GM23338 (cell line): ENCODE data around the gene DELE1. TPM values are rescaled to one million over a fixed set of nuclear protein-coding genes. Genes with fewer than 3 reads are reported as not detected.

Experiments used
- ATAC-seq: fragments of 200-7000 bp; cut with Tn5 transposase; 3 replicates; pipeline ENCODE4 v1.9.1; 2020
- DNase-seq: peaks from one replicate; pipeline ENCODE4 v3.0.0-alpha.2; 2015; ENCODE audit warnings: low spot score
- H2AFZ ChIP-seq: fragments of 200-600 bp; sonication (generic); 2 replicates; pipeline ENCODE4 v1.8.0; 2016; ENCODE audit warnings: antibody characterized with exemption, mild to moderate bottlenecking, moderate library complexity
- H3F3A ChIP-seq: fragments of 200-600 bp; sonication (generic); replicated peaks from 2 replicates; pipeline ENCODE4 v1.8.0; 2017; ENCODE audit warnings: antibody characterized with exemption, mixed run types, low read depth
- H3K27ac ChIP-seq: fragments of 200-600 bp; sonication (generic); 2 replicates; pipeline ENCODE4 v1.6.1; 2016; ENCODE audit warnings: low read depth
- H3K27me3 ChIP-seq: fragments of 200-600 bp; sonication (generic); 2 replicates; pipeline ENCODE4 v1.8.0; 2016; ENCODE audit warnings: mild to moderate bottlenecking, mixed run types, moderate library complexity; ENCODE audit not compliant: insufficient read depth
- H3K36me3 ChIP-seq: fragments of 200-600 bp; sonication (generic); 2 replicates; pipeline ENCODE4 v1.8.0; 2016; ENCODE audit warnings: mild to moderate bottlenecking; ENCODE audit not compliant: insufficient read depth
- H3K4me1 ChIP-seq: fragments of 200-600 bp; sonication (generic); 2 replicates; pipeline ENCODE4 v1.8.0; 2016; ENCODE audit warnings: mild to moderate bottlenecking, moderate library complexity; ENCODE audit not compliant: insufficient read depth
- H3K4me2 ChIP-seq: fragments of 200-600 bp; sonication (generic); 2 replicates; pipeline ENCODE4 v1.7.1; 2017; ENCODE audit warnings: mixed run types
- H3K4me3 ChIP-seq: fragments of 200-600 bp; sonication (generic); 2 replicates; pipeline ENCODE4 v1.6.1; 2016; ENCODE audit warnings: mixed run types
- H3K79me2 ChIP-seq: fragments of 200-600 bp; sonication (generic); replicated peaks from 2 replicates; pipeline ENCODE4 v1.8.0; 2017; ENCODE audit warnings: mild to moderate bottlenecking; ENCODE audit not compliant: insufficient read depth
- H3K9me2 ChIP-seq: fragments of 200-600 bp; sonication (generic); 2 replicates; pipeline ENCODE4 v1.8.0; 2017; ENCODE audit not compliant: insufficient read depth
- H4K20me1 ChIP-seq: fragments of 200-600 bp; sonication (generic); replicated peaks from 2 replicates; pipeline ENCODE4 v1.8.0; 2017; ENCODE audit warnings: mild to moderate bottlenecking; ENCODE audit not compliant: insufficient read depth
- H3K27ac Mint-ChIP-seq: 2 replicates; pipeline ENCODE4 v1.8.0; 2020; ENCODE audit warnings: inconsistent platforms, mild to moderate bottlenecking, moderate library complexity, mixed read lengths
- H3K27me3 Mint-ChIP-seq: 3 replicates; pipeline ENCODE4 v1.8.0; 2022; ENCODE audit warnings: low read depth, mild to moderate bottlenecking, moderate library complexity, mixed read lengths, inconsistent platforms; ENCODE audit not compliant: insufficient read depth, poor library complexity
- H3K36me3 Mint-ChIP-seq: 3 replicates; pipeline ENCODE4 v1.8.0; 2021; ENCODE audit warnings: low read depth, mild to moderate bottlenecking, inconsistent platforms, moderate library complexity, mixed read lengths
- H3K4me1 Mint-ChIP-seq: 3 replicates; pipeline ENCODE4 v1.8.0; 2020; ENCODE audit warnings: mild to moderate bottlenecking, inconsistent platforms, mixed read lengths
- H3K4me3 Mint-ChIP-seq: 3 replicates; pipeline ENCODE4 v1.8.0; 2021; ENCODE audit warnings: moderate library complexity, mild to moderate bottlenecking, inconsistent platforms, mixed read lengths
- H3K9me3 Mint-ChIP-seq: 3 replicates; pipeline ENCODE4 v1.8.0; 2020; ENCODE audit warnings: moderate library complexity, mild to moderate bottlenecking, inconsistent platforms, mixed read lengths
- CREB1 ChIP-seq: fragments of 250-450 bp; sonication (Bioruptor Pico); IDR thresholded peaks from 2 replicates; pipeline ENCODE4 v1.5.0; 2020; ENCODE audit warnings: low read depth, mild to moderate bottlenecking, moderate library complexity
- EZH2 ChIP-seq: fragments of 200-600 bp; sonication (generic); IDR thresholded peaks from one replicate; pipeline ENCODE4 v1.8.0; 2017; ENCODE audit warnings: antibody characterized with exemption, mild to moderate bottlenecking, low read depth; ENCODE audit not compliant: unreplicated experiment
- EZH2phosphoT487 ChIP-seq: fragments of 200-600 bp; sonication (generic); IDR thresholded peaks from one replicate; pipeline ENCODE4 v1.8.1; 2018; ENCODE audit warnings: antibody characterized with exemption; ENCODE audit not compliant: unreplicated experiment
- JUNB ChIP-seq: IDR thresholded peaks from one replicate; pipeline ENCODE4 v1.6.1; 2016; ENCODE audit warnings: antibody characterized with exemption; ENCODE audit not compliant: unreplicated experiment
- NANOG ChIP-seq: IDR thresholded peaks from 2 replicates; pipeline ENCODE4 v1.6.1; 2016; ENCODE audit warnings: antibody characterized with exemption, borderline replicate concordance
- POLR2AphosphoS5 ChIP-seq: IDR thresholded peaks from 2 replicates; pipeline ENCODE4 v1.6.1; 2016; ENCODE audit warnings: antibody characterized with exemption, low read depth
- STAT1 ChIP-seq: IDR thresholded peaks from one replicate; pipeline ENCODE4 v1.6.1; 2016; ENCODE audit warnings: antibody characterized with exemption; ENCODE audit not compliant: unreplicated experiment
- ZNF114 ChIP-seq: fragments of 250-450 bp; sonication (Bioruptor Pico); IDR thresholded peaks from 2 replicates; pipeline ENCODE4 v1.5.0; 2020; ENCODE audit warnings: mild to moderate bottlenecking, moderate library complexity
- ZNF331 ChIP-seq: fragments of 250-450 bp; sonication (Bioruptor Pico); IDR thresholded peaks from 2 replicates; pipeline ENCODE4 v1.5.0; 2020; ENCODE audit warnings: low read depth, mild to moderate bottlenecking, moderate library complexity
- polyA plus RNA-seq: library from polyadenylated mRNA; unstranded; fragments of >200 nt; fragmentation: Nextera tagmentation; extraction: Ambion mirVana; gene quantifications from 2 replicates; pipeline ENCODE4 v1.2.1, GENCODE V29; 2016
- total RNA-seq: library from RNA; depleted of rRNA; stranded (reverse); fragments of >200 nt; shearing (Covaris generic); gene quantifications from 2 replicates; pipeline ENCODE4 v1.2.3, GENCODE V29; 2014
- TF ChIP-seq, protein P1 (sequence below): fragments of 250-450 bp; sonication (Bioruptor Pico); IDR thresholded peaks from 2 replicates; pipeline ENCODE4 v1.5.0; 2020; ENCODE audit warnings: mild to moderate bottlenecking, moderate library complexity
- TF ChIP-seq, protein P2 (sequence below): IDR thresholded peaks from one replicate; pipeline ENCODE4 v1.6.1; 2018; ENCODE audit warnings: antibody characterized with exemption; ENCODE audit not compliant: unreplicated experiment
- TF ChIP-seq, protein P3 (sequence below), 2 experiments: fragments of 200-600 bp in 1 of 2; sonication (generic) in 1 of 2; conservative IDR thresholded peaks; 2 replicates each; pipeline versions ENCODE4 v1.5.1 to v1.6.1; 2016 to 2017; ENCODE audit warnings: antibody characterized with exemption in 2 of 2, low read depth in 2 of 2, mild to moderate bottlenecking in 2 of 2, moderate library complexity in 1 of 2
- TF ChIP-seq, protein P4 (sequence below): IDR thresholded peaks from 2 replicates; pipeline ENCODE4 v1.6.1; 2016; ENCODE audit warnings: antibody characterized with exemption

The DELE1 gene
- total and polyA plus RNA-seq, 2 experiments from 2014 or later: 26.9 to 62.2 TPM

DNA sequence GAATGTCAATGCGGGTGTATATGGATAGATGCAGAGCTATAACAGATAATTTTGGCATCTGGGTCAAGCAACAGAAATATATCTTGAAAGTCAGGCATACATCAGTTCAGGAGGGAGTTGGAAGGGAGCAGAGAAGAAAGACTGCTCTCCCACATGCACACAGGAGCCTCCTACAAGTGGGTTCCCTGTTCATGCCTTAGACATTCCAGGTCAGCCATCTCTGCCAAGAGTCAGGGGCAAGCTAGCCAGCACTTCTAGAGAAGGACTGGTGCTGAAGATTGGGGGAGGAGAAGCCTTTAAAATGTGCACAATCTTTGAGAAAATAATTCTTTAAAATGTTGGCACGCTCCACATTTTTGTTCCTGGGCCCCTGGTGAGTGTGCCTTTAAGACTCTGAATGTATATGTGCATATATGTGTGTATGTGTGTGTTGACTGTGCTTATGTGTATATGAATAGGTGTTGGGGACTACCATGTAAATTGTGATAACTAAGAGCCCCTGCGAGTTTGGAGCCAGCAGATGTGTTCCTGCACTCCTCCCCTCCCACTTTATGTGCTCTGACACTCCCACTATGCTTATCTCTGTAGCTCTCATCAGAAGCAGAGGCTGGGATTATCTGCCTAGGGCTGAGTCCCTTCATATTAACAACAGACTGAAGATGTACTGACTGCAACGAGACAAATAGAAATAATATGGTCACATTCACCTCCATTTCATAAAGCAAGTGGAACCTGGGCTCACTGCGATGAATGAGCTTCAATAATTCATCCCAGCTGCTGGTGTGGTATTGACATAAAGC lies 21.5 kb upstream of the DELE1 start:
- no peak for TF ChIP-seq EZH2
- TF ChIP-seq, protein P1, sequence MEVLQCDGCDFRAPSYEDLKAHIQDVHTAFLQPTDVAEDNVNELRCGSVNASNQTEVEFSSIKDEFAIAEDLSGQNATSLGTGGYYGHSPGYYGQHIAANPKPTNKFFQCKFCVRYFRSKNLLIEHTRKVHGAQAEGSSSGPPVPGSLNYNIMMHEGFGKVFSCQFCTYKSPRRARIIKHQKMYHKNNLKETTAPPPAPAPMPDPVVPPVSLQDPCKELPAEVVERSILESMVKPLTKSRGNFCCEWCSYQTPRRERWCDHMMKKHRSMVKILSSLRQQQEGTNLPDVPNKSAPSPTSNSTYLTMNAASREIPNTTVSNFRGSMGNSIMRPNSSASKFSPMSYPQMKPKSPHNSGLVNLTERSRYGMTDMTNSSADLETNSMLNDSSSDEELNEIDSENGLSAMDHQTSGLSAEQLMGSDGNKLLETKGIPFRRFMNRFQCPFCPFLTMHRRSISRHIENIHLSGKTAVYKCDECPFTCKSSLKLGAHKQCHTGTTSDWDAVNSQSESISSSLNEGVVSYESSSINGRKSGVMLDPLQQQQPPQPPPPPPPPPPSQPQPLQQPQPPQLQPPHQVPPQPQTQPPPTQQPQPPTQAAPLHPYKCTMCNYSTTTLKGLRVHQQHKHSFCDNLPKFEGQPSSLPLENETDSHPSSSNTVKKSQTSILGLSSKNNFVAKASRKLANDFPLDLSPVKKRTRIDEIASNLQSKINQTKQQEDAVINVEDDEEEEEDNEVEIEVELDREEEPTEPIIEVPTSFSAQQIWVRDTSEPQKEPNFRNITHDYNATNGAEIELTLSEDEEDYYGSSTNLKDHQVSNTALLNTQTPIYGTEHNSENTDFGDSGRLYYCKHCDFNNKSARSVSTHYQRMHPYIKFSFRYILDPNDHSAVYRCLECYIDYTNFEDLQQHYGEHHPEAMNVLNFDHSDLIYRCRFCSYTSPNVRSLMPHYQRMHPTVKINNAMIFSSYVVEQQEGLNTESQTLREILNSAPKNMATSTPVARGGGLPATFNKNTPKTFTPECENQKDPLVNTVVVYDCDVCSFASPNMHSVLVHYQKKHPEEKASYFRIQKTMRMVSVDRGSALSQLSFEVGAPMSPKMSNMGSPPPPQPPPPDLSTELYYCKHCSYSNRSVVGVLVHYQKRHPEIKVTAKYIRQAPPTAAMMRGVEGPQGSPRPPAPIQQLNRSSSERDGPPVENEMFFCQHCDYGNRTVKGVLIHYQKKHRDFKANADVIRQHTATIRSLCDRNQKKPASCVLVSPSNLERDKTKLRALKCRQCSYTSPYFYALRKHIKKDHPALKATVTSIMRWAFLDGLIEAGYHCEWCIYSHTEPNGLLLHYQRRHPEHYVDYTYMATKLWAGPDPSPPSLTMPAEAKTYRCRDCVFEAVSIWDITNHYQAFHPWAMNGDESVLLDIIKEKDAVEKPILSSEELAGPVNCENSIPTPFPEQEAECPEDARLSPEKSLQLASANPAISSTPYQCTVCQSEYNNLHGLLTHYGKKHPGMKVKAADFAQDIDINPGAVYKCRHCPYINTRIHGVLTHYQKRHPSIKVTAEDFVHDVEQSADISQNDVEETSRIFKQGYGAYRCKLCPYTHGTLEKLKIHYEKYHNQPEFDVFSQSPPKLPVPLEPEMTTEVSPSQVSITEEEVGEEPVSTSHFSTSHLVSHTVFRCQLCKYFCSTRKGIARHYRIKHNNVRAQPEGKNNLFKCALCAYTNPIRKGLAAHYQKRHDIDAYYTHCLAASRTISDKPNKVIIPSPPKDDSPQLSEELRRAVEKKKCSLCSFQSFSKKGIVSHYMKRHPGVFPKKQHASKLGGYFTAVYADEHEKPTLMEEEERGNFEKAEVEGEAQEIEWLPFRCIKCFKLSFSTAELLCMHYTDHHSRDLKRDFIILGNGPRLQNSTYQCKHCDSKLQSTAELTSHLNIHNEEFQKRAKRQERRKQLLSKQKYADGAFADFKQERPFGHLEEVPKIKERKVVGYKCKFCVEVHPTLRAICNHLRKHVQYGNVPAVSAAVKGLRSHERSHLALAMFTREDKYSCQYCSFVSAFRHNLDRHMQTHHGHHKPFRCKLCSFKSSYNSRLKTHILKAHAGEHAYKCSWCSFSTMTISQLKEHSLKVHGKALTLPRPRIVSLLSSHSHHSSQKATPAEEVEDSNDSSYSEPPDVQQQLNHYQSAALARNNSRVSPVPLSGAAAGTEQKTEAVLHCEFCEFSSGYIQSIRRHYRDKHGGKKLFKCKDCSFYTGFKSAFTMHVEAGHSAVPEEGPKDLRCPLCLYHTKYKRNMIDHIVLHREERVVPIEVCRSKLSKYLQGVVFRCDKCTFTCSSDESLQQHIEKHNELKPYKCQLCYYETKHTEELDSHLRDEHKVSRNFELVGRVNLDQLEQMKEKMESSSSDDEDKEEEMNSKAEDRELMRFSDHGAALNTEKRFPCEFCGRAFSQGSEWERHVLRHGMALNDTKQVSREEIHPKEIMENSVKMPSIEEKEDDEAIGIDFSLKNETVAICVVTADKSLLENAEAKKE: no peak
- TF ChIP-seq NANOG: no peak
- no peak for TF ChIP-seq ZNF331 (CRISPR knock-in tag)
- no peak for TF ChIP-seq CREB1 (CRISPR knock-in tag)
- no peak for TF ChIP-seq ZNF114
- TF ChIP-seq, protein P2, sequence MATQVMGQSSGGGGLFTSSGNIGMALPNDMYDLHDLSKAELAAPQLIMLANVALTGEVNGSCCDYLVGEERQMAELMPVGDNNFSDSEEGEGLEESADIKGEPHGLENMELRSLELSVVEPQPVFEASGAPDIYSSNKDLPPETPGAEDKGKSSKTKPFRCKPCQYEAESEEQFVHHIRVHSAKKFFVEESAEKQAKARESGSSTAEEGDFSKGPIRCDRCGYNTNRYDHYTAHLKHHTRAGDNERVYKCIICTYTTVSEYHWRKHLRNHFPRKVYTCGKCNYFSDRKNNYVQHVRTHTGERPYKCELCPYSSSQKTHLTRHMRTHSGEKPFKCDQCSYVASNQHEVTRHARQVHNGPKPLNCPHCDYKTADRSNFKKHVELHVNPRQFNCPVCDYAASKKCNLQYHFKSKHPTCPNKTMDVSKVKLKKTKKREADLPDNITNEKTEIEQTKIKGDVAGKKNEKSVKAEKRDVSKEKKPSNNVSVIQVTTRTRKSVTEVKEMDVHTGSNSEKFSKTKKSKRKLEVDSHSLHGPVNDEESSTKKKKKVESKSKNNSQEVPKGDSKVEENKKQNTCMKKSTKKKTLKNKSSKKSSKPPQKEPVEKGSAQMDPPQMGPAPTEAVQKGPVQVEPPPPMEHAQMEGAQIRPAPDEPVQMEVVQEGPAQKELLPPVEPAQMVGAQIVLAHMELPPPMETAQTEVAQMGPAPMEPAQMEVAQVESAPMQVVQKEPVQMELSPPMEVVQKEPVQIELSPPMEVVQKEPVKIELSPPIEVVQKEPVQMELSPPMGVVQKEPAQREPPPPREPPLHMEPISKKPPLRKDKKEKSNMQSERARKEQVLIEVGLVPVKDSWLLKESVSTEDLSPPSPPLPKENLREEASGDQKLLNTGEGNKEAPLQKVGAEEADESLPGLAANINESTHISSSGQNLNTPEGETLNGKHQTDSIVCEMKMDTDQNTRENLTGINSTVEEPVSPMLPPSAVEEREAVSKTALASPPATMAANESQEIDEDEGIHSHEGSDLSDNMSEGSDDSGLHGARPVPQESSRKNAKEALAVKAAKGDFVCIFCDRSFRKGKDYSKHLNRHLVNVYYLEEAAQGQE: no peak
- TF ChIP-seq, protein P3, sequence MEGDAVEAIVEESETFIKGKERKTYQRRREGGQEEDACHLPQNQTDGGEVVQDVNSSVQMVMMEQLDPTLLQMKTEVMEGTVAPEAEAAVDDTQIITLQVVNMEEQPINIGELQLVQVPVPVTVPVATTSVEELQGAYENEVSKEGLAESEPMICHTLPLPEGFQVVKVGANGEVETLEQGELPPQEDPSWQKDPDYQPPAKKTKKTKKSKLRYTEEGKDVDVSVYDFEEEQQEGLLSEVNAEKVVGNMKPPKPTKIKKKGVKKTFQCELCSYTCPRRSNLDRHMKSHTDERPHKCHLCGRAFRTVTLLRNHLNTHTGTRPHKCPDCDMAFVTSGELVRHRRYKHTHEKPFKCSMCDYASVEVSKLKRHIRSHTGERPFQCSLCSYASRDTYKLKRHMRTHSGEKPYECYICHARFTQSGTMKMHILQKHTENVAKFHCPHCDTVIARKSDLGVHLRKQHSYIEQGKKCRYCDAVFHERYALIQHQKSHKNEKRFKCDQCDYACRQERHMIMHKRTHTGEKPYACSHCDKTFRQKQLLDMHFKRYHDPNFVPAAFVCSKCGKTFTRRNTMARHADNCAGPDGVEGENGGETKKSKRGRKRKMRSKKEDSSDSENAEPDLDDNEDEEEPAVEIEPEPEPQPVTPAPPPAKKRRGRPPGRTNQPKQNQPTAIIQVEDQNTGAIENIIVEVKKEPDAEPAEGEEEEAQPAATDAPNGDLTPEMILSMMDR (conservative IDR thresholded peaks at IDR 0.05; ENCODE audit: low read depth in 2 of 2): no peak
- no peak for TF ChIP-seq EZH2phosphoT487
- no peak for TF ChIP-seq POLR2AphosphoS5
- TF ChIP-seq JUNB: no peak
- TF ChIP-seq, protein P4, sequence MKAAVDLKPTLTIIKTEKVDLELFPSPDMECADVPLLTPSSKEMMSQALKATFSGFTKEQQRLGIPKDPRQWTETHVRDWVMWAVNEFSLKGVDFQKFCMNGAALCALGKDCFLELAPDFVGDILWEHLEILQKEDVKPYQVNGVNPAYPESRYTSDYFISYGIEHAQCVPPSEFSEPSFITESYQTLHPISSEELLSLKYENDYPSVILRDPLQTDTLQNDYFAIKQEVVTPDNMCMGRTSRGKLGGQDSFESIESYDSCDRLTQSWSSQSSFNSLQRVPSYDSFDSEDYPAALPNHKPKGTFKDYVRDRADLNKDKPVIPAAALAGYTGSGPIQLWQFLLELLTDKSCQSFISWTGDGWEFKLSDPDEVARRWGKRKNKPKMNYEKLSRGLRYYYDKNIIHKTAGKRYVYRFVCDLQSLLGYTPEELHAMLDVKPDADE: no peak
- TF ChIP-seq STAT1: no peak
- ATAC-seq: no peak
- Histone ChIP-seq H4K20me1 (no peaks in the 10 kb centered on the region), H3K36me3 (no peaks in the 10 kb centered on the region), H3K9me2 (no peaks in the 10 kb centered on the region), H3F3A (no peaks in the 10 kb centered on the region), H3K4me2 (no peak overlapping the region), H3K27me3 (no peaks in the 10 kb centered on the region), H3K27ac (no peak overlapping the region), H3K79me2 (no peaks in the 10 kb centered on the region), H3K4me3 (no peak overlapping the region), H2AFZ (peak overlapping the region; percentile 56; the same call in 1 of the 2 replicates), H3K4me1 (peaks cover 7% of the 10 kb centered on the region)
- no peak for DNase-seq
- H3K9me3 Mint-ChIP-seq: peaks cover 2% of the 10 kb centered on the region; the same call in 2 of the 3 replicates
- H3K27me3 Mint-ChIP-seq: no peaks in the 10 kb centered on the region
- no peak overlapping the region for H3K27ac Mint-ChIP-seq
- no peaks in the 10 kb centered on the region for H3K36me3 Mint-ChIP-seq
- no peak overlapping the region for H3K4me3 Mint-ChIP-seq
- H3K4me1 Mint-ChIP-seq: peaks cover 13% of the 10 kb centered on the region; the same call in 1 of the 3 replicates
